Breast epithelium (tissue), 4 donors: Measurements from ENCODE around the gene BICD2. TPM values are rescaled to one million over a fixed set of nuclear protein-coding genes. Genes with fewer than 3 reads are reported as not detected.

Experiments used
- DNase-seq, 2 donors: peaks; one replicate each; pipeline ENCODE4 v3.0.0-alpha.2; 2019; ENCODE audit warnings: low spot score in 2 of 2
- H3K27ac ChIP-seq, 2 donors: fragments of 200-600 bp; sonication (generic) in 1 of 2; one replicate each; pipeline ENCODE4 v1.5.1; 2016 to 2019; ENCODE audit warnings: mild to moderate bottlenecking in 1 of 2
- H3K27me3 ChIP-seq, 2 donors: fragments of 200-600 bp; sonication (generic) in 1 of 2; one replicate each; pipeline versions ENCODE4 v1.5.1 to v1.6.0; 2017 to 2019; ENCODE audit warnings: control low read depth in 1 of 2, mild to moderate bottlenecking in 1 of 2
- H3K36me3 ChIP-seq: fragments of 200-600 bp; one replicate; pipeline ENCODE4 v1.5.1; 2019
- H3K4me1 ChIP-seq, 2 donors: fragments of 200-600 bp; sonication (generic); one replicate each; pipeline ENCODE4 v1.5.1; 2016 to 2019; ENCODE audit warnings: control low read depth in 1 of 2
- H3K4me3 ChIP-seq, 3 donors: fragments of 200-600 bp; sonication (generic); 1 replicate in 2 of 3; 2 replicates in 1 of 3; pipeline ENCODE4 v1.5.1; 2016 to 2019; ENCODE audit warnings: mild to moderate bottlenecking in 3 of 3, moderate library complexity in 2 of 3
- H3K9me3 ChIP-seq, 2 donors: fragments of 200-600 bp; sonication (generic) in 1 of 2; one replicate each; pipeline ENCODE4 v1.5.1; 2016 to 2019; ENCODE audit warnings: control low read depth in 1 of 2
- CTCF ChIP-seq, 3 donors: fragments of 450-650 bp; IDR thresholded peaks; one replicate each; pipeline ENCODE4 v1.5.1; 2016 to 2017; ENCODE audit warnings: antibody characterized with exemption in 3 of 3, mild to moderate bottlenecking in 3 of 3, moderate library complexity in 3 of 3
- POLR2A ChIP-seq: fragments of 450-650 bp; IDR thresholded peaks from one replicate; pipeline ENCODE4 v1.6.1; 2016; ENCODE audit warnings: antibody characterized with exemption, mild to moderate bottlenecking, moderate library complexity
- POLR2AphosphoS5 ChIP-seq, 3 donors: sonication (generic); formaldehyde crosslinking; IDR thresholded peaks; one replicate each; pipeline ENCODE4 v1.6.1; 2017; ENCODE audit warnings: antibody characterized with exemption in 3 of 3
- intact Hi-C: fragments of 100-400 bp; cut with DNase I; formaldehyde crosslinking; loops from one replicate; pipeline ENCODE4 v1.15.1; 2023; ENCODE audit warnings: low total_unique reads
- total RNA-seq, 3 donors: library from RNA; depleted of rRNA; stranded (reverse); fragments of >200 nt; gene quantifications; one replicate each; pipeline ENCODE4 v1.1.0, GENCODE V29; 2016

The BICD2 gene
- total RNA-seq, 3 donors from 2014 or later, result 22.8 to 56.0 (median 26.5) TPM

- no peaks in the 10 kb centered on the region for H3K9me3 ChIP-seq
- H3K36me3 ChIP-seq, result no peaks in the 10 kb centered on the region
- H3K27ac ChIP-seq, result peak overlapping the region in 1 of 2 donors; percentile 16
- intact Hi-C loops, result no loop called here
- peak in 1 of 2 donors; percentile 37 for DNase-seq
- H3K27me3 ChIP-seq, result no peaks in the 10 kb centered on the region
- H3K4me3 ChIP-seq, result no peak overlapping the region
- H3K4me1 ChIP-seq, result peaks cover 11 to 15% of the 10 kb centered on the region in 2 donors
- no peak for TF ChIP-seq CTCF (IDR thresholded peaks at IDR 0.05)
- TF ChIP-seq POLR2AphosphoS5 (IDR thresholded peaks at IDR 0.05), result no peak
- no peak for TF ChIP-seq POLR2A
Measured at GRCh38 chr9:92664394-92665152, 100.1 kb downstream of the BICD2 start.

GRCh38 chr9:92663951-92664350 lies 100.7 kb downstream of the BICD2 start:
- no peaks in the 10 kb centered on the region for H3K36me3 ChIP-seq
- H3K4me1 ChIP-seq, result peaks cover 6 to 11% of the 10 kb centered on the region in 2 donors
- H3K9me3 ChIP-seq, result no peaks in the 10 kb centered on the region
- intact Hi-C loops, result no loop called here
- H3K27me3 ChIP-seq, result no peaks in the 10 kb centered on the region
- TF ChIP-seq POLR2AphosphoS5 (IDR thresholded peaks at IDR 0.05), result no peak
- no peak for TF ChIP-seq POLR2A
- no peak for TF ChIP-seq CTCF (IDR thresholded peaks at IDR 0.05)
- peak overlapping the region in 1 of 2 donors; percentile 16 for H3K27ac ChIP-seq
- H3K4me3 ChIP-seq, result no peak overlapping the region
- peak in 1 of 2 donors; percentile 17 for DNase-seq

GRCh38 chr9:92663126-92663525 lies 101.5 kb downstream of the BICD2 start:
- intact Hi-C loops, result no loop called here
- H3K4me1 ChIP-seq, result peaks cover 0 to 4% of the 10 kb centered on the region in 2 donors

GRCh38 chr9:92661743-92662142 lies 102.9 kb downstream of the BICD2 start:
- H3K4me1 ChIP-seq, result peaks cover 0 to 4% of the 10 kb centered on the region in 2 donors
- intact Hi-C loops, result no loop called here
- H3K9me3 ChIP-seq, result no peaks in the 10 kb centered on the region
- H3K27ac ChIP-seq, result no peak overlapping the region
- no peak overlapping the region for H3K4me3 ChIP-seq
- DNase-seq, result peak in 1 of 2 donors; percentile 17
- TF ChIP-seq CTCF (IDR thresholded peaks at IDR 0.05) (no peak), POLR2A (no peak), POLR2AphosphoS5 (IDR thresholded peaks at IDR 0.05) (no peak)
- no peaks in the 10 kb centered on the region for H3K27me3 ChIP-seq
- H3K36me3 ChIP-seq, result no peaks in the 10 kb centered on the region

More at GRCh38 chr9:92663126-92663525, 101.5 kb downstream of the BICD2 start:
- Histone ChIP-seq H3K9me3 (no peaks in the 10 kb centered on the region), H3K27ac (no peak overlapping the region), H3K27me3 (no peaks in the 10 kb centered on the region), H3K4me3 (no peak overlapping the region), H3K36me3 (no peaks in the 10 kb centered on the region)
- peak in 1 of 2 donors; percentile 1 for DNase-seq
- TF ChIP-seq POLR2A (no peak), CTCF (IDR thresholded peaks at IDR 0.05) (no peak), POLR2AphosphoS5 (IDR thresholded peaks at IDR 0.05) (no peak)

Other genes with a start within 250 kb of the BICD2 start
- gene ECM2, start 228.8 kb downstream of the BICD2 start, total RNA-seq, result 10 to 100 TPM; 13.8 to 92.2 (median 25.5) TPM
- 10 to 100 TPM in 2 of 3 donors, 1 to 10 TPM in 1; 5.8 to 22.8 (median 12.1) TPM for gene IPPK, start 94.7 kb downstream of the BICD2 start, total RNA-seq
- 10 to 100 TPM; 13.3 to 19.9 (median 17.7) TPM for gene ZNF484, start 113.2 kb upstream of the BICD2 start, total RNA-seq
- gene FGD3, start 182.7 kb upstream of the BICD2 start, total RNA-seq, result 10 to 100 TPM; 10.2 to 18.0 (median 10.4) TPM